GM12875 (cell line): ENCODE data around the gene PMPCA.

Experiments
- H3K4me3 ChIP-seq: one replicate; pipeline ENCODE4 v1.5.1; 2011; ENCODE audit warnings: low read depth, low read length, control low read depth
- CTCF ChIP-seq: IDR thresholded peaks from 2 replicates; pipeline ENCODE4 v1.5.1; 2011; ENCODE audit warnings: low read depth, mild to moderate bottlenecking, control low read depth, inconsistent platforms, low read length, moderate library complexity, borderline replicate concordance; ENCODE audit not compliant: insufficient read depth

Gene PMPCA

GRCh38 chr9:136387217-136387616 lies 23.2 kb upstream of the PMPCA start:
- no peak overlapping the region for H3K4me3 ChIP-seq
- TF ChIP-seq CTCF, result no peak

- TF ChIP-seq CTCF, result no peak
- H3K4me3 ChIP-seq, result no peak overlapping the region
Observed at GRCh38 chr9:136389396-136389795, 21.1 kb upstream of the PMPCA start.

- H3K4me3 ChIP-seq, result no peak overlapping the region
- no peak for TF ChIP-seq CTCF
Observed at GRCh38 chr9:136391737-136392537, 18.5 kb upstream of the PMPCA start.

- TF ChIP-seq CTCF, result no peak
- H3K4me3 ChIP-seq, result no peak overlapping the region
Observed at GRCh38 chr9:136392538-136393449, 17.7 kb upstream of the PMPCA start.

GRCh38 chr9:136393531-136393930 lies 16.9 kb upstream of the PMPCA start:
- no peak for TF ChIP-seq CTCF
- no peak overlapping the region for H3K4me3 ChIP-seq

GRCh38 chr9:136394312-136395019 lies 16.0 kb upstream of the PMPCA start:
- TF ChIP-seq CTCF, result no peak
- H3K4me3 ChIP-seq, result no peak overlapping the region

- TF ChIP-seq CTCF, result no peak
- H3K4me3 ChIP-seq, result no peak overlapping the region
Observed at GRCh38 chr9:136395020-136395340, 15.5 kb upstream of the PMPCA start.
